OCI-LY1 (cell line): ENCODE data around the gene TPPP.

Source experiments
- H2AFZ ChIP-seq: fragments of 200-600 bp; sonication (generic), shearing (Covaris generic); 2 replicates; pipeline ENCODE4 v1.6.0; 2014; ENCODE audit warnings: antibody characterized with exemption, mild to moderate bottlenecking, low read length
- H3F3A ChIP-seq: fragments of 200-600 bp; sonication (generic), shearing (Covaris generic); 2 replicates; pipeline ENCODE4 v1.6.0; 2014; ENCODE audit warnings: mild to moderate bottlenecking, antibody characterized with exemption, low read length, moderate library complexity; ENCODE audit not compliant: insufficient read depth
- H3K27ac ChIP-seq: fragments of 200-600 bp; sonication (generic); 2 replicates; pipeline ENCODE4 v1.5.1; 2014; ENCODE audit warnings: low read length, mixed run types, mild to moderate bottlenecking, low read depth; ENCODE audit not compliant: poor library complexity, severe bottlenecking
- H3K27me3 ChIP-seq: fragments of 200-600 bp; sonication (generic); 2 replicates; pipeline ENCODE4 v1.6.0; 2014; ENCODE audit warnings: antibody characterized with exemption, mild to moderate bottlenecking, low read length, moderate library complexity; ENCODE audit not compliant: insufficient read depth
- H3K36me3 ChIP-seq: fragments of 200-600 bp; sonication (generic); 2 replicates; pipeline ENCODE4 v1.6.1; 2014; ENCODE audit warnings: mild to moderate bottlenecking, antibody characterized with exemption, low read length, moderate library complexity, mixed read lengths; ENCODE audit not compliant: insufficient read depth
- H3K4me1 ChIP-seq: fragments of 200-600 bp; sonication (generic); 2 replicates; pipeline ENCODE4 v1.5.1; 2014; ENCODE audit warnings: mild to moderate bottlenecking, low read length, moderate library complexity; ENCODE audit not compliant: insufficient read depth, severe bottlenecking
- H3K4me2 ChIP-seq: fragments of 200-600 bp; sonication (generic), shearing (Covaris generic); 2 replicates; pipeline ENCODE4 v1.6.1; 2014; ENCODE audit warnings: low read length
- H3K4me3 ChIP-seq: fragments of 200-600 bp; sonication (generic); 2 replicates; pipeline ENCODE4 v1.5.1; 2014; ENCODE audit warnings: low read length, low read depth, mild to moderate bottlenecking, mixed read lengths; ENCODE audit not compliant: poor library complexity, severe bottlenecking
- H3K79me2 ChIP-seq: fragments of 200-600 bp; shearing (Covaris generic); 2 replicates; pipeline ENCODE4 v1.6.1; 2016; ENCODE audit warnings: mixed run types, low read length, mixed read lengths; ENCODE audit not compliant: insufficient read depth
- H3K9ac ChIP-seq: fragments of 200-600 bp; sonication (generic), shearing (Covaris generic); 2 replicates; pipeline ENCODE4 v1.6.1; 2014; ENCODE audit warnings: mild to moderate bottlenecking, low read length, mixed read lengths
- H3K9me2 ChIP-seq: fragments of 200-600 bp; sonication (generic), shearing (Covaris generic); 2 replicates; pipeline ENCODE4 v1.6.1; 2014; ENCODE audit warnings: low read depth, mild to moderate bottlenecking, low read length, mixed read lengths
- H3K9me3 ChIP-seq: fragments of 200-600 bp; shearing (Covaris generic); 2 replicates; pipeline ENCODE4 v1.6.1; 2014; ENCODE audit warnings: low read length, mixed read lengths
- H4K20me1 ChIP-seq: fragments of 200-600 bp; sonication (generic), shearing (Covaris generic); 2 replicates; pipeline ENCODE4 v1.6.0; 2016; ENCODE audit warnings: mild to moderate bottlenecking, low read length; ENCODE audit not compliant: insufficient read depth
- EZH2 ChIP-seq: fragments of 200-600 bp; sonication (generic), shearing (Covaris generic); IDR thresholded peaks from 2 replicates; pipeline ENCODE4 v1.8.0; 2017; ENCODE audit warnings: borderline replicate concordance, mixed run types, mild to moderate bottlenecking, antibody characterized with exemption, low read length, moderate library complexity, mixed read lengths
- TF ChIP-seq, protein P1 (sequence below): fragments of 200-600 bp; sonication (generic), shearing (Covaris generic); IDR thresholded peaks from 2 replicates; pipeline ENCODE4 v1.5.1; 2017; ENCODE audit warnings: mild to moderate bottlenecking, antibody characterized with exemption, low read length, moderate library complexity, mixed read lengths

TPPP gene

DNA sequence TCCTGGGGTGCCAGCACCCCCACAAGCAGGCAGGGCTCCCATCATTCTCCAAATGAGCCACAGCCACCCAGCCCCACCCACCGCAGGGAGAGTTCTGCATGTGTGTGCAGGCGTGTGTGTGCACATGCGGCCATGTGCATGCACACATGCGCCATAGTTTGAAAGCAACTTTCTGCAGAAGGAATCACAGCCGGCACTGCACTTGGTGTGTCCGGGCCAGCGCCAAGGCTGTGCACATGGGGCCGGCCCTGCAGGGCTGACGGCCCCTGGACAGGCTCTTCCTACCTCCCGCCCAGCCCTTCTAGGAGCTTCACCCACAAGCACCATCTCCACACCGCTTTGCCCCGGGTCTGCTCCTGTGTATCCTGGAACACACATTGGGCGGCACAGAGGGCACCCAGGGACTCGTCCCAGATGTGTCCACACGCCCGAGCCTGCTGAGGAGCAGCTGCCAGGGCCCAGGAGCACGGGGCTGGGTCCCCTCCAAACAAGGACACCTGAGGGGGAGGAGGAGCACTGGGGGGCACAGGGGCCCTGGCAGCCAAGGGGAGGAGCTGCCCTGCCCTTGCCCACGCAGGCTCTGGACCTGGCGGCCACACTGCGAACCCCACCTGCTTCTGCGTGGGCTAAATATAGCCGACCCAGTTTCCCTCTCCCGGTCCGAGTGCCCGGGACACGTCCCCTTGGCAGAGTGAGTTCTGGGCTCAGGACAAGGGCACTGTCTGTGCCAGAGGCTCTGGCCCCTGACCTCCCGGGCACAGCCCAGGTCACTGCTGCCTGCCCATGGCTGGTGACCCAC is 19.1 kb downstream of the TPPP start:
- no peak overlapping the region for H3K9ac ChIP-seq
- H3K27ac ChIP-seq: no peak overlapping the region
- H3K27me3 ChIP-seq: no peaks in the 10 kb centered on the region
- H3K9me3 ChIP-seq: no peaks in the 10 kb centered on the region
- H3F3A ChIP-seq: no peaks in the 10 kb centered on the region
- H3K79me2 ChIP-seq: no peaks in the 10 kb centered on the region
- no peak overlapping the region for H3K4me2 ChIP-seq
- H2AFZ ChIP-seq: no peak overlapping the region
- no peaks in the 10 kb centered on the region for H3K4me1 ChIP-seq
- TF ChIP-seq, protein P1, sequence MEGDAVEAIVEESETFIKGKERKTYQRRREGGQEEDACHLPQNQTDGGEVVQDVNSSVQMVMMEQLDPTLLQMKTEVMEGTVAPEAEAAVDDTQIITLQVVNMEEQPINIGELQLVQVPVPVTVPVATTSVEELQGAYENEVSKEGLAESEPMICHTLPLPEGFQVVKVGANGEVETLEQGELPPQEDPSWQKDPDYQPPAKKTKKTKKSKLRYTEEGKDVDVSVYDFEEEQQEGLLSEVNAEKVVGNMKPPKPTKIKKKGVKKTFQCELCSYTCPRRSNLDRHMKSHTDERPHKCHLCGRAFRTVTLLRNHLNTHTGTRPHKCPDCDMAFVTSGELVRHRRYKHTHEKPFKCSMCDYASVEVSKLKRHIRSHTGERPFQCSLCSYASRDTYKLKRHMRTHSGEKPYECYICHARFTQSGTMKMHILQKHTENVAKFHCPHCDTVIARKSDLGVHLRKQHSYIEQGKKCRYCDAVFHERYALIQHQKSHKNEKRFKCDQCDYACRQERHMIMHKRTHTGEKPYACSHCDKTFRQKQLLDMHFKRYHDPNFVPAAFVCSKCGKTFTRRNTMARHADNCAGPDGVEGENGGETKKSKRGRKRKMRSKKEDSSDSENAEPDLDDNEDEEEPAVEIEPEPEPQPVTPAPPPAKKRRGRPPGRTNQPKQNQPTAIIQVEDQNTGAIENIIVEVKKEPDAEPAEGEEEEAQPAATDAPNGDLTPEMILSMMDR: no peak
- no peak for TF ChIP-seq EZH2
- H4K20me1 ChIP-seq: no peaks in the 10 kb centered on the region
- H3K9me2 ChIP-seq: no peaks in the 10 kb centered on the region
- H3K36me3 ChIP-seq: no peaks in the 10 kb centered on the region
- H3K4me3 ChIP-seq: no peak overlapping the region

DNA sequence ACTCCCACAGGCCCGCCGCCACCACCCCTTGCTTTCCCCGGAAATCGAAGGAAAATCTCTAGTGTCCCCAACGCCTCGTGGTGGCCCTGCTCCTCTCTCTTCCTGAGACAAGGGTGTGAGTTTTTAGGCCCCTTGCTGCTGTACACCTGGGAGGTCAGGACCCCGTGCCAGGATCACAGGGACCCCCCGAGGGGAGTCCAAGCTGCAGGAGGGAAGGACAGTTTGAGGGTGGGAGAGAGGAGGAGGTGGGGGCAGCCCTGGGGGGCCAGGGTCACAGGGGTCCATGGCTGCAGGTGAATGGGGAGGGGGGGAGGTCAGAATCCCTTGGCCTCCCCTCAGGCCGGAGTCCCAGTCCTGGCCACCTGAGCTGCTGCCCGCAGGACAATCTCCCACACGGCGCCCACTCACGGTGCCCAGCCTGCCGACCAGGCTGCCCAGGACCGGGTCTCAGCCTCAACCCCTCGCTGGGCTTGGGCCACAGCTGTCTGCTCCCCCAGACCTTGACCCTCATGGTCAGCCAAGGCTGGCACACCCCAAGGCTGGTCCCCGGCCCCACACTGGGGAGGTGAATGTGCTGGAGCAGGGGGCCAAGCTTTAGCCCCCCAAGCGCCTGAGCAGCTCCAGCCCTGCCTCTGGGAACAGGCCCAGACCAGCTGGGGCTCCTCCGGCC is 19.9 kb downstream of the TPPP start:
- Histone ChIP-seq H3K79me2 (no peaks in the 10 kb centered on the region), H3K4me1 (no peaks in the 10 kb centered on the region), H3K4me3 (no peak overlapping the region), H3K27me3 (no peaks in the 10 kb centered on the region), H3K9me3 (no peaks in the 10 kb centered on the region), H2AFZ (no peak overlapping the region), H3K9me2 (no peaks in the 10 kb centered on the region), H3K9ac (no peak overlapping the region), H3K36me3 (no peaks in the 10 kb centered on the region), H3F3A (no peaks in the 10 kb centered on the region), H4K20me1 (no peaks in the 10 kb centered on the region), H3K4me2 (no peak overlapping the region), H3K27ac (no peak overlapping the region)
- TF ChIP-seq, protein P1: no peak
- no peak for TF ChIP-seq EZH2

DNA sequence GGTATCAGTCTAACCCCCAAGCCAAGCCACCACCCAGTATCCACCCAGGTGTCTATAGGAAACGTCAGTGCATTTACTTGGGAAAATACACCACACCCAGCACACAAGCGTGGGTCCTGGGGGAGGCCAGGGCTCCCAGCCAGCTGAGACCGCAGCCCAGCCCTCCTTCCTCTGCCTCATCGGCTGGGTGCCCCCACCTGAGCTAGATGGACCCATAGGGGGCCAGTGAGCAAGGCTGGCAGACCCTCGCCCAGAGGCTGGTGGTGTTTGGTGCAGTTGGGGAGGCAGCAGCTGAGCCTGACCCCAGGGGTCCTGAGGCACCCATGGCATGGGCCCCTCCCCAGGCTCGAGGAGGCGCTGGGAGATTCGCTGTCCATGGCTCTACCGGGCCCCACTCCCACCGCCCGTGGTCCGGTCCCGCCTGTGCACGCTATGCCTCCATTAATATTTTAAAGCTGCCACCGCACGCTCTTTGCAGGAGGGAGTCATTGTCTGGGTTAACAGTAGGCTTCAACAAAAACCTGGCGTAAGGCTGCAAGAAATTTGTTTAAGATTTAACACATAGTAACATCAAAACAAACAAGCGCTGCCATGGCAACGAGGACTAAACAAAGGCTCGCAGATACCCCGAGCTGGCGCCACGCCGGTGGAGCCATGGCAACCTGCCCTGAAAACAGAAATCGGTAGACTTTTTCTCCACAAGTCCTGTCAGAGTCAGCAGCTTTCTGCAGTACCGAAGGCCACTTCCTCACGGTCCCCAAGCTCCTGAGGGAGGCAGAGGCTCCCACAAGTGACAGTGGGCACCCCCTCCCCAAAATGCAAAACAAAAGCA is 20.6 kb downstream of the TPPP start:
- H2AFZ ChIP-seq: no peak overlapping the region
- H4K20me1 ChIP-seq: no peaks in the 10 kb centered on the region
- H3K9me2 ChIP-seq: no peaks in the 10 kb centered on the region
- H3K27me3 ChIP-seq: no peaks in the 10 kb centered on the region
- H3K9me3 ChIP-seq: no peaks in the 10 kb centered on the region
- TF ChIP-seq, protein P1: no peak
- no peak for TF ChIP-seq EZH2
- no peak overlapping the region for H3K4me3 ChIP-seq
- peaks cover 1% of the 10 kb centered on the region; the same call in 1 of the 2 replicates for H3K36me3 ChIP-seq
- no peaks in the 10 kb centered on the region for H3K79me2 ChIP-seq
- H3F3A ChIP-seq: no peaks in the 10 kb centered on the region
- H3K9ac ChIP-seq: no peak overlapping the region
- no peak overlapping the region for H3K27ac ChIP-seq
- no peak overlapping the region for H3K4me2 ChIP-seq
- H3K4me1 ChIP-seq: no peaks in the 10 kb centered on the region
